H1 (cell line): ENCODE results near the gene EVX2. TPM values are rescaled to one million over a fixed set of nuclear protein-coding genes. Genes with fewer than 3 reads are reported as not detected.
A peak's percentile ranks its signal among the peaks of the same experiment; 100 is the strongest.

ENCODE experiments used
- CTCF ChIA-PET: fragments of 300-600 bp; sonication (Branson Sonifier 250); formaldehyde crosslinking; loops from one replicate; lab custom pipeline; 2021; ENCODE audit not compliant: partially characterized antibody; lab: Charles Lee
- POLR2A ChIA-PET: fragments of 300-600 bp; sonication (Branson Sonifier 250); formaldehyde crosslinking; loops from one replicate; lab custom pipeline; 2021; ENCODE audit warnings: inconsistent platforms; ENCODE audit not compliant: partially characterized antibody; lab: Charles Lee
- DNase-seq, 2 experiments: peaks; one replicate each; pipeline versions ENCODE4 v3.0.0 to v3.0.0-alpha.2; 2010 to 2022; ENCODE audit warnings: low spot score in 2 of 2, low read depth in 1 of 2, mixed read lengths in 1 of 2
- FAIRE-seq: peaks from 2 replicates; lab custom pipeline; 2011; peaks lifted over from hg19 to GRCh38; lab: Jason Lieb, UNC
- H2AFZ ChIP-seq: 2 replicates; pipeline ENCODE4 v1.8.1; 2012; ENCODE audit warnings: low read length, inconsistent platforms
- H2AK5ac ChIP-seq: 2 replicates; pipeline ENCODE4 v1.6.1; 2013; ENCODE audit warnings: low read depth, low read length
- H2BK120ac ChIP-seq: replicated peaks from 2 replicates; pipeline ENCODE3; 2013; ENCODE audit warnings: low read depth, low read length, inconsistent platforms
- H2BK12ac ChIP-seq: 2 replicates; pipeline ENCODE4 v1.6.1; 2013; ENCODE audit warnings: low read depth, low read length
- H2BK15ac ChIP-seq: 2 replicates; pipeline ENCODE4 v1.6.1; 2013; ENCODE audit warnings: low read length
- H2BK20ac ChIP-seq: 2 replicates; pipeline ENCODE4 v1.6.1; 2013; ENCODE audit warnings: low read length
- H2BK5ac ChIP-seq: 2 replicates; pipeline ENCODE4 v1.6.1; 2013; ENCODE audit warnings: low read depth, low read length
- H3K14ac ChIP-seq: 2 replicates; pipeline ENCODE4 v1.6.1; 2013; ENCODE audit warnings: inconsistent platforms; ENCODE audit not compliant: insufficient read length
- H3K18ac ChIP-seq: 2 replicates; pipeline ENCODE4 v1.6.1; 2013; ENCODE audit warnings: low read length; ENCODE audit errors: extremely low read depth
- H3K23ac ChIP-seq: 2 replicates; pipeline ENCODE4 v1.6.1; 2013; ENCODE audit warnings: inconsistent platforms; ENCODE audit not compliant: insufficient read length
- H3K23me2 ChIP-seq: 2 replicates; pipeline ENCODE4 v1.6.1; 2013; ENCODE audit warnings: low read depth, low read length
- H3K27ac ChIP-seq: 2 replicates; pipeline ENCODE4 v1.6.1; 2011; ENCODE audit warnings: low read depth, low read length, inconsistent platforms
- H3K27me3 ChIP-seq, 4 experiments: replicated peaks in 1 of 4; 1 replicate in 1 of 4; 2 replicates in 3 of 4; pipeline versions ENCODE4 v1.6.1 to v1.8.1; 2011 to 2013; ENCODE audit warnings: low read length in 3 of 4, mild to moderate bottlenecking in 3 of 4, inconsistent platforms in 2 of 4, mixed read lengths in 2 of 4, moderate library complexity in 1 of 4; ENCODE audit not compliant: control insufficient read depth in 3 of 4, insufficient read depth in 3 of 4; ENCODE audit errors: extremely low read depth in 1 of 4
- H3K36me3 ChIP-seq, 4 experiments: 2 replicates each; pipeline versions ENCODE4 v1.6.1 to v1.8.1; 2011 to 2013; ENCODE audit warnings: mild to moderate bottlenecking in 4 of 4, low read length in 3 of 4, moderate library complexity in 2 of 4, control low read depth in 1 of 4, inconsistent platforms in 1 of 4; ENCODE audit not compliant: insufficient read depth in 4 of 4, control insufficient read depth in 2 of 4
- H3K4ac ChIP-seq: replicated peaks from 2 replicates; pipeline ENCODE3; 2013; ENCODE audit warnings: low read length, low read depth, mixed read lengths, inconsistent platforms; ENCODE audit not compliant: insufficient read length
- H3K4me1 ChIP-seq, 4 experiments: replicated peaks in 1 of 4; 1 replicate in 1 of 4; 2 replicates in 3 of 4; pipeline versions ENCODE4 v1.6.1 to v1.8.1; 2011 to 2013; ENCODE audit warnings: low read length in 3 of 4, inconsistent platforms in 2 of 4, mixed read lengths in 1 of 4; ENCODE audit not compliant: insufficient read depth in 4 of 4, control insufficient read depth in 3 of 4
- H3K4me2 ChIP-seq, 2 experiments: 2 replicates each; pipeline versions ENCODE4 v1.6.1 to v1.8.1; 2011 to 2013; ENCODE audit warnings: low read depth in 2 of 2, low read length in 2 of 2, control low read depth in 1 of 2, inconsistent platforms in 1 of 2, mild to moderate bottlenecking in 1 of 2; ENCODE audit not compliant: insufficient read depth in 1 of 2
- H3K4me3 ChIP-seq, 4 experiments: fragments of 200-600, 300-600 bp in 1 of 4; sonication (generic), shearing (Covaris generic), sonication (Bioruptor Twin) in 1 of 4; 2 replicates each; pipeline versions ENCODE4 v1.5.1 to v1.8.1; 2011 to 2016; ENCODE audit warnings: low read length in 4 of 4, low read depth in 3 of 4, control low read depth in 2 of 4, inconsistent platforms in 2 of 4, mild to moderate bottlenecking in 2 of 4, mixed read lengths in 1 of 4, moderate library complexity in 1 of 4; ENCODE audit not compliant: insufficient read depth in 2 of 4; ENCODE audit errors: extremely low read depth in 1 of 4
- H3K56ac ChIP-seq: replicated peaks from 2 replicates; pipeline ENCODE3; 2013; ENCODE audit warnings: low read depth, mild to moderate bottlenecking, mixed read lengths, low read length, inconsistent platforms; ENCODE audit not compliant: insufficient read length
- H3K79me1 ChIP-seq: 2 replicates; pipeline ENCODE4 v1.6.1; 2013; ENCODE audit warnings: low read depth, low read length, control low read depth
- H3K79me2 ChIP-seq, 2 experiments: 2 replicates each; pipeline versions ENCODE4 v1.6.1 to v1.8.1; 2012 to 2013; ENCODE audit warnings: low read length in 2 of 2, mild to moderate bottlenecking in 2 of 2, inconsistent platforms in 1 of 2; ENCODE audit not compliant: insufficient read depth in 2 of 2, control insufficient read depth in 1 of 2
- H3K9ac ChIP-seq, 4 experiments: replicated peaks in 1 of 4; 1 replicate in 1 of 4; 2 replicates in 3 of 4; pipeline versions ENCODE4 v1.6.1 to v1.8.1; 2011 to 2013; ENCODE audit warnings: low read depth in 3 of 4, low read length in 3 of 4, control low read depth in 2 of 4, mild to moderate bottlenecking in 2 of 4, moderate library complexity in 2 of 4, inconsistent platforms in 1 of 4; ENCODE audit errors: extremely low read depth in 1 of 4
- H3K9me3 ChIP-seq, 2 experiments: 2 replicates each; pipeline versions ENCODE4 v1.6.1 to v1.8.1; 2012 to 2013; ENCODE audit warnings: mild to moderate bottlenecking in 2 of 2, moderate library complexity in 2 of 2, control low read depth in 1 of 2, inconsistent platforms in 1 of 2, low read depth in 1 of 2, low read length in 1 of 2, mixed read lengths in 1 of 2; ENCODE audit not compliant: insufficient read depth in 2 of 2
- H4K20me1 ChIP-seq, 2 experiments: replicated peaks in 1 of 2; 2 replicates each; pipeline versions ENCODE3 to v1.8.1; 2011 to 2013; ENCODE audit warnings: inconsistent platforms in 2 of 2, low read length in 2 of 2, mild to moderate bottlenecking in 1 of 2; ENCODE audit not compliant: insufficient read depth in 2 of 2, control insufficient read depth in 1 of 2
- H4K5ac ChIP-seq: 2 replicates; pipeline ENCODE4 v1.6.1; 2013; ENCODE audit warnings: low read length, low read depth, mixed read lengths, inconsistent platforms; ENCODE audit not compliant: insufficient read length
- H4K8ac ChIP-seq: 2 replicates; pipeline ENCODE4 v1.8.0; 2013; ENCODE audit warnings: mild to moderate bottlenecking, moderate library complexity, low read length, inconsistent platforms; ENCODE audit not compliant: insufficient read depth; ENCODE audit errors: extremely low read depth
- H4K91ac ChIP-seq: replicated peaks from 2 replicates; pipeline ENCODE3; 2013; ENCODE audit warnings: low read length, mixed read lengths, inconsistent platforms; ENCODE audit not compliant: insufficient read length
- ATF2 ChIP-seq: IDR thresholded peaks from 2 replicates; pipeline ENCODE4 v1.6.1; 2012; ENCODE audit warnings: low read length, inconsistent platforms
- CBX8 ChIP-seq: fragments of 300-800, 300-1000 bp; sonication (generic); IDR thresholded peaks from 2 replicates; pipeline ENCODE4 v1.7.1; 2016; ENCODE audit warnings: low read depth, low read length, borderline replicate concordance
- KDM5A ChIP-seq: fragments of 200-600 bp; IDR thresholded peaks from 2 replicates; pipeline ENCODE4 v1.7.1; 2012; ENCODE audit warnings: mild to moderate bottlenecking, low read length, inconsistent platforms, mixed read lengths
- SAP30 ChIP-seq: fragments of 300-600 bp; sonication (generic); IDR thresholded peaks from 2 replicates; pipeline ENCODE4 v1.7.1; 2012; ENCODE audit warnings: low read length, moderate library complexity, mild to moderate bottlenecking, inconsistent platforms; ENCODE audit not compliant: insufficient read depth, insufficient replicate concordance
- SIRT6 ChIP-seq: IDR thresholded peaks from one replicate; pipeline ENCODE4 v1.7.1; 2012; ENCODE audit warnings: low read length, inconsistent platforms
- WGBS, 2 experiments: shearing (Covaris generic) in 1 of 2; methylation state at CpG; one replicate each; pipeline versions ENCODE4 v1.1.6 to v1.1.7; 2013 to 2015; ENCODE audit warnings: low lambda C conversion rate in 2 of 2, mixed read lengths in 2 of 2, inconsistent platforms in 1 of 2, low coverage in 1 of 2, missing lambda C conversion rate in 1 of 2; ENCODE audit not compliant: insufficient replicate concordance in 2 of 2, insufficient coverage in 1 of 2, insufficient read length in 1 of 2; ENCODE audit errors: extremely low coverage in 1 of 2, missing lambda C conversion rate in 1 of 2; 5-methylcytosine and 5-hydroxymethylcytosine counted together
- polyA plus RNA-seq, 7 experiments: library from polyadenylated mRNA; depleted of rRNA in 3 of 7; stranded (reverse) in 5 of 7; unstranded in 2 of 7; fragments of >200 nt in 5 of 7; fragments of 200-250 nt in 2 of 7; gene quantifications; 1 replicate in 5 of 7; 2 replicates in 1 of 7; 4 replicates in 1 of 7; pipeline versions ENCODE4 v1.2.1 to v1.2.3, GENCODE V29; 2011 to 2013; ENCODE audit warnings: missing spikeins in 2 of 7, mixed read lengths in 2 of 7
- total RNA-seq: library from RNA; stranded (reverse); fragmentation: NEBNext Ultra II Directional; extraction: Animal tissue kit (Norgen Biotek cat#: 25700); gene quantifications from 2 replicates; pipeline ENCODE4 v1.2.1, GENCODE V29; 2021

The EVX2 gene
- total and polyA plus RNA-seq, 2 of the 8 experiments (the other 6 are each of a cell fraction or from before 2014, with no cell fraction given): not detected

- Histone ChIP-seq H2BK12ac (no peak overlapping the region), H2BK120ac (no peak overlapping the region), H2BK20ac (no peak overlapping the region), H3K4me1 (peaks cover 3 to 19% (median 8%) of the 10 kb centered on the region in 4 experiments; a peak in 6 of 7 replicates), H3K23me2 (peaks cover 6% of the 10 kb centered on the region; the same call in 1 of the 2 replicates), H3K79me1 (no peaks in the 10 kb centered on the region), H3K14ac (no peak overlapping the region), H3K36me3 (peaks cover 0 to 6% (median 0%) of the 10 kb centered on the region in 4 experiments; a peak in 1 of 8 replicates), H3K9me3 (no peaks in the 10 kb centered on the region; a peak in 1 of 4 replicates), H3K27me3 (peaks cover 85 to 98% (median 92%) of the 10 kb centered on the region in 4 experiments), H3K4me3 (no peak overlapping the region), H3K4me2 (peak overlapping the region in 1 of 2 experiments; percentile 52; a peak in 1 of 4 replicates), H2AFZ (no peak overlapping the region), H3K4ac (no peak overlapping the region), H4K20me1 (peaks cover 6 to 12% of the 10 kb centered on the region in 2 experiments), H3K18ac (no peak overlapping the region), H3K56ac (no peak overlapping the region), H4K91ac (no peak overlapping the region), H2BK5ac (no peak overlapping the region), H2AK5ac (no peak overlapping the region), H3K9ac (no peak overlapping the region), H4K8ac (no peak overlapping the region), H3K27ac (no peak overlapping the region), H2BK15ac (no peak overlapping the region), H3K23ac (no peak overlapping the region), H4K5ac (no peak overlapping the region), H3K79me2 (no peaks in the 10 kb centered on the region)
- FAIRE-seq (no peak), DNase-seq (no peak)
- ChIA-PET CTCF (no interaction called here), POLR2A (no interaction called here)
- TF ChIP-seq SAP30 (no peak), ATF2 (no peak), CBX8 (0 out of 2 replicates have a peak, but pooled peaks have one; percentile 4), KDM5A (no peak), SIRT6 (no peak)
- 46% methylated on average over 7 of the region's 7 CpGs; no CpG with 5 or more reads in 1 of the 2 experiments for WGBS, 2 experiments
These were observed 7.7 kb downstream of the EVX2 start for GRCh38 chr2:176076063-176076462.
